ENCODE data around the gene PDE2A. TPM values are rescaled to one million over a fixed set of nuclear protein-coding genes. Genes with fewer than 3 reads are reported as not detected.

Gene PDE2A
- total RNA-seq, 1 donor from 2014 or later = 0.82 TPM

- Histone ChIP-seq H3K4me2 (ENCODE audit: low read length) (no peak overlapping the region), H3K4me1 (ENCODE audit: insufficient read depth, low read length) (peaks cover 24% of the 10 kb centered on the region), H3K9ac (ENCODE audit: low read length) (no peak overlapping the region), H3K36me3 (ENCODE audit: insufficient read depth, low read length) (peaks cover 2% of the 10 kb centered on the region), H3K27me3 (ENCODE audit: insufficient read depth, low read length) (no peaks in the 10 kb centered on the region), H2AFZ (ENCODE audit: low read depth, low read length) (no peak overlapping the region), H3K9me3 (ENCODE audit: insufficient read depth, low read depth, low read length) (no peaks in the 10 kb centered on the region), H4K20me1 (ENCODE audit: insufficient read depth, low read length) (peaks cover 91% of the 10 kb centered on the region), H3K79me2 (ENCODE audit: insufficient read depth, low read length) (peaks cover 53% of the 10 kb centered on the region), H3K27ac (ENCODE audit: low read depth, low read length) (no peak overlapping the region), H3K4me3 (ENCODE audit: insufficient read depth, low read depth, low read length) (no peak overlapping the region)
- Mint-ChIP-seq H3K4me3 (ENCODE audit: unreplicated experiment) (no peak overlapping the region), H3K27me3 (ENCODE audit: low read depth, unreplicated experiment) (peaks cover 2% of the 10 kb centered on the region), H3K4me1 (ENCODE audit: low read depth, unreplicated experiment) (peaks cover 19% of the 10 kb centered on the region), H3K27ac (ENCODE audit: unreplicated experiment) (no peak overlapping the region), H3K36me3 (ENCODE audit: low read depth, unreplicated experiment) (peaks cover 9% of the 10 kb centered on the region), H3K9me3 (ENCODE audit: unreplicated experiment) (no peaks in the 10 kb centered on the region)
- FAIRE-seq (no peak), DNase-seq (ENCODE audit: low read depth) (no peak)
- no peak for TF ChIP-seq EZH2 (IDR thresholded peaks at IDR 0.05; ENCODE audit: insufficient read depth, low read length)
- no peak for TF ChIP-seq CTCF (IDR thresholded peaks at IDR 0.05; ENCODE audit: insufficient read depth, low read depth, low read length)
Measured at GRCh38 chr11:72716290-72716689, 42.1 kb upstream of the PDE2A start.

GRCh38 chr11:72712841-72713240 is 38.6 kb upstream of the PDE2A start:
- Histone ChIP-seq H3K4me2 (ENCODE audit: low read length) (peak overlapping the region; percentile 77), H3K9me3 (ENCODE audit: insufficient read depth, low read depth, low read length) (no peaks in the 10 kb centered on the region), H4K20me1 (ENCODE audit: insufficient read depth, low read length) (peaks cover 75% of the 10 kb centered on the region), H3K4me3 (ENCODE audit: insufficient read depth, low read depth, low read length) (no peak overlapping the region), H3K79me2 (ENCODE audit: insufficient read depth, low read length) (peaks cover 19% of the 10 kb centered on the region), H3K9ac (ENCODE audit: low read length) (peak overlapping the region; percentile 46), H2AFZ (ENCODE audit: low read depth, low read length) (no peak overlapping the region), H3K36me3 (ENCODE audit: insufficient read depth, low read length) (peaks cover 3% of the 10 kb centered on the region), H3K4me1 (ENCODE audit: insufficient read depth, low read length) (peaks cover 8% of the 10 kb centered on the region), H3K27ac (ENCODE audit: low read depth, low read length) (no peak overlapping the region), H3K27me3 (ENCODE audit: insufficient read depth, low read length) (no peaks in the 10 kb centered on the region)
- FAIRE-seq (no peak), DNase-seq (ENCODE audit: low read depth) (no peak)
- peaks cover 2% of the 10 kb centered on the region for H3K27me3 Mint-ChIP-seq (ENCODE audit: low read depth, unreplicated experiment)
- TF ChIP-seq EZH2 (IDR thresholded peaks at IDR 0.05; ENCODE audit: insufficient read depth, low read length) = no peak
- TF ChIP-seq CTCF (IDR thresholded peaks at IDR 0.05; ENCODE audit: insufficient read depth, low read depth, low read length) = no peak
- H3K4me3 Mint-ChIP-seq (ENCODE audit: unreplicated experiment) = no peak overlapping the region
- H3K36me3 Mint-ChIP-seq (ENCODE audit: low read depth, unreplicated experiment) = peaks cover 19% of the 10 kb centered on the region
- no peaks in the 10 kb centered on the region for H3K9me3 Mint-ChIP-seq (ENCODE audit: unreplicated experiment)
- peaks cover 6% of the 10 kb centered on the region for H3K4me1 Mint-ChIP-seq (ENCODE audit: low read depth, unreplicated experiment)
- no peak overlapping the region for H3K27ac Mint-ChIP-seq (ENCODE audit: unreplicated experiment)

GRCh38 chr11:72712168-72712751 is 38.0 kb upstream of the PDE2A start:
- FAIRE-seq (no peak), DNase-seq (ENCODE audit: low read depth) (peak; percentile 12)
- Mint-ChIP-seq H3K4me1 (ENCODE audit: low read depth, unreplicated experiment) (peaks cover 6% of the 10 kb centered on the region), H3K4me3 (ENCODE audit: unreplicated experiment) (no peak overlapping the region), H3K9me3 (ENCODE audit: unreplicated experiment) (no peaks in the 10 kb centered on the region), H3K27ac (ENCODE audit: unreplicated experiment) (no peak overlapping the region), H3K36me3 (ENCODE audit: low read depth, unreplicated experiment) (peaks cover 24% of the 10 kb centered on the region), H3K27me3 (ENCODE audit: low read depth, unreplicated experiment) (peaks cover 2% of the 10 kb centered on the region)
- no peak overlapping the region for H2AFZ ChIP-seq (ENCODE audit: low read depth, low read length)
- no peak for TF ChIP-seq EZH2 (IDR thresholded peaks at IDR 0.05; ENCODE audit: insufficient read depth, low read length)
- no peak overlapping the region for H3K4me3 ChIP-seq (ENCODE audit: insufficient read depth, low read depth, low read length)
- peak overlapping the region; percentile 77 for H3K4me2 ChIP-seq (ENCODE audit: low read length)
- H3K36me3 ChIP-seq (ENCODE audit: insufficient read depth, low read length) = peaks cover 5% of the 10 kb centered on the region
- peaks cover 13% of the 10 kb centered on the region for H3K79me2 ChIP-seq (ENCODE audit: insufficient read depth, low read length)
- H3K4me1 ChIP-seq (ENCODE audit: insufficient read depth, low read length) = peaks cover 8% of the 10 kb centered on the region
- H3K9ac ChIP-seq (ENCODE audit: low read length) = peak overlapping the region; percentile 46
- H3K9me3 ChIP-seq (ENCODE audit: insufficient read depth, low read depth, low read length) = no peaks in the 10 kb centered on the region
- peaks cover 74% of the 10 kb centered on the region for H4K20me1 ChIP-seq (ENCODE audit: insufficient read depth, low read length)
- no peak overlapping the region for H3K27ac ChIP-seq (ENCODE audit: low read depth, low read length)
- no peaks in the 10 kb centered on the region for H3K27me3 ChIP-seq (ENCODE audit: insufficient read depth, low read length)

Measured in astrocyte (in vitro differentiated cells and primary cell).